COLO829 (cell line): ENCODE results near the gene SYCP2L.
"Not testable (repeated sequence)": the region's sequence is repeated elsewhere in the genome, so short reads cannot be mapped to it uniquely, and the experiment has no call there.

ENCODE experiments used
- DNase-seq: peaks from one replicate; pipeline ENCODE4 v3.0.0; 2012; ENCODE audit warnings: low spot score

SYCP2L gene

DNA sequence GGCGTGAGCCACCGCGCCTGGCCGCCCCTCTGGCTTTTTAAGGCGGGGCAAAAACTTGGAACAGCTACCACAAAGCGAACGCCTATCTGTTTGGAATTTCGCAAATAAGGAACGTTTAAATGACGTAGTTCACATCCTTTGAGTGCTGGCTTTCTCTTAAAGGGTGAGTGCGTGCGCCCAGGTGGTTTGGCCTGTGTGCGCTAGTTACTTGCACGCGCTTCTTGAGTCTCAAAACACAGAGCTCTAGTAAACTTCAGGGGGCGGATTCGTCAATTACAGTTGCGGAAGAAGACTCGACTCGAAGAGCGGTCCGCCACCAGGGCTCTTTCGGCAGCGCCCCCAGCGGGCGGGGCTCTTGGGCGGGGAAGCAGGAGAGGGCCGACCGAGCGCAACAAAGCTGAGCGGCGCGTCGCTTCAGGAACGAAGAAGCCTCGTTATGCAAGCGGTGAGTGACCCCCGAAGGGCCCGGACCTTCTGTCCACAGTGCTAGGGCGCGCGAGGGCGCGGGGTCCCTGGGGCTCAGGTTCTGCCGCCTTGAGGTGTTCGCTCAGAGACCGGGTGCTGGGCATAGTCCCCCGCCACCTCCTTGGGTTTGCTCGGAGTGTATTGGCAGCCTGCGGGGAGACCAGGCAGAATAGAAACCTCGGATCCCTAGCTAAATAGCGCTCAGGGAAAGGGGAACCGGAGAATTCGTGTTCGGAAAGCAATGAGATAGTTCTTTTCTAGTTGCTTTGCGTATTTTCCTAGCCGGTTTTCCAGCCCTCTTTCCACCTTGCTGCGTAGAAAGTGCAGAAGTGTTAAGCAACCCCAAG, at the start of gene SYCP2L:
SYCP2L (plus strand) TSS at position 362 of the 812 bp plus-strand sequence; CDS start at position 437, 75 bp downstream.
- no peak for DNase-seq

DNA sequence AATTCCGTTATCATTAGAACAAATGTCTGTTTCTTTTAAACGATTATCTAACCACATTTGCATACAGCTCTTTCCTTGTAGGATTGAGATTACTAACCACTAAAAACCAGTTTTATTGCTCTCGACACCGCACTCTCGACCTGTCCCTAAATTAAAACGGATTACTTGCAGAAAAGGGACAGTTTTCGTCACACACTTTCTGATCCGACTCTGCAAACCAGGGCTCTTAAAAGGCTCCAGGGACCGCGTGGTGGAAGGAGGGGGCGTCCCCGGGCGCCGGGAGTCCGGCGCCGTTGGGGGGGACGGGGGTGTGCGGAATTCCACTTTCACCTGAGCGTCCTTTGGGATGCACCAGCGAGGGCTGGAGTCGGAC, 49.2 kb upstream of the SYCP2L start:
- peak; percentile 27 for DNase-seq

DNA sequence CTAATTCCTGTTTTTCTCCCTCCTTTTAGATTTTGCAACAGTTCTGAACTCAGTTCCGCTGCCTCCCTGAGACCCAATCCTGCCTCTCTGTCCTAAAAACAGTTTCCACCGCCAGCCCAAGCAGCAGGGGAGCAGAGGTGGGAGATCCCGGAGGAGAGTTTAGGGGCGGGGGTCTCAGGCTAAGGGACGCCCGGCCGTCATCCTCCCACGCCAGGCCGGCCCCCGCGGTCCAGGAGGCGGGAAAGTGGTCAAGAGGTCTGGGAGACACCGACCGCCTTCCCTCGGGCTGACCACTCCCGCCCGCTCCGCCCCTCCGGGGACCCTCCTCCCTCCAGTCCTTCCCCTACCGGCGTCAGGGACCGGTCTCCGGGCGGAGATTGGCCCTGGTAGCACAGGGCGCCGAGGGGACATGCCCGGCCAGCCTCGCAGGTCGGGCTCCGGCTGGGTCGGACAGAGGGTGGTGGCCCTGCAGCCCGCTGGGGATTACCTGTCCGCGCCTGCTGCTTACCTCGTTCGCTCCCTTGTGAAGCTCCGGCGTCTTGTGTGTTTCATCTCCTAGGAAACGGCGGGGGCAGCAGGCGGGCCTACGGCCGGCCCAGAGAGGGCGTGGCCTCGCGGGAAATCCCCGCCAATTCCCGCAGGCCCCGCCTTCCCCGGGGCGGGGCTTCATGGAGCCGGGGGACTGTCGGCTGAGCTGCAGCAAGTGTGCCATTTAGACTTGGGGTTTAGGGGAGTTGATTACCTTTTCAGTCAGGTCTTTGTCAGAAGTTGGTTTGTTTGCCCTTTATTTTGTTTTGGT, 48.7 kb upstream of the SYCP2L start, which contains the start of gene MAK:
MAK (minus strand) TSS at position 545 of the 799 bp plus-strand sequence. CDS start 7,891 bp downstream, outside the sequence.
- peak; percentile 95 for DNase-seq

DNA sequence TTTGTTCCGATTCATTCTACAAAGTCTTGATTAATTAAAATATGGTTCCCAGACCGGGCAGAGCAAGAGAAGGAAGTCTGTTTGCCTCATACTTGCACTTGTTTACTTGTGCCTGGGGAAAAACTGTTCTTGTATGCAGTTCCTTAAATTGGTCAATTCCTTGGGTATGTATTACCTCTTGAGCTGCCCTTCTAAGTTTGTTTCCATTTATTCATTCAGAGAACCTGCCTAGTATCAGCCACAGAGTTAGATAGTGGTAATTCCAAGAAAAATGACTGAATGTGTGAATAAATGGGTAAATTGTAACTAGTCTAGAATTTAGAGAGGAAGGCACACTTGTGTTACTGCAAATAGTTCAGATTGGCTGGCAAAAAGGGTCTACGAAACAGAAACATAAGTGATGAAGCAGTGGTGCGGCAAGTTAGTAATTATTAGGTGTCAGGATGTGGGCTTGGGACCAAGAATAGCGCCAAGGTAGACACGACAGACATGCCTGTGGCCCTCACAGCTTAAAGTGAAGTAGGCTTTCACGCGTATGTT, 48.0 kb upstream of the SYCP2L start:
- no peak for DNase-seq

DNA sequence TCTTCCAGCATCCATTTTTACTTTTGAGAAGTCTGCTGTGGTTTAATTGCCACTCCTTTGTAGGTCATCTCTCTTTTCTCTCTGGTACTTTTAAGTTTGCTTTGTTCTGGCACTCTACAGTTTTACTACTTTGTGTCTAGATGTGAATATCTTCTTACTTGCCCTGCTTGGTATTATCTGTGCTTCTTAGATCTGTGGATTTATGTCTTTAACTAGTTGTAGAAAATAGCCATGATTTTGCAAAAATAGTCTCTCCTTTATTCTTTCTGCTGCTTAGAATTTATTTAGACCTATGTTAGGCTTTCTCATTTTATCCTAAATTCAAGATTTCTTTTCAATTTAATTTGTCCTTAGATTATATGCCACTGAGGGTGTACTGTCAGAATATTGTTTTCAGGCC, 43.3 kb upstream of the SYCP2L start:
- DNase-seq = no peak

DNA sequence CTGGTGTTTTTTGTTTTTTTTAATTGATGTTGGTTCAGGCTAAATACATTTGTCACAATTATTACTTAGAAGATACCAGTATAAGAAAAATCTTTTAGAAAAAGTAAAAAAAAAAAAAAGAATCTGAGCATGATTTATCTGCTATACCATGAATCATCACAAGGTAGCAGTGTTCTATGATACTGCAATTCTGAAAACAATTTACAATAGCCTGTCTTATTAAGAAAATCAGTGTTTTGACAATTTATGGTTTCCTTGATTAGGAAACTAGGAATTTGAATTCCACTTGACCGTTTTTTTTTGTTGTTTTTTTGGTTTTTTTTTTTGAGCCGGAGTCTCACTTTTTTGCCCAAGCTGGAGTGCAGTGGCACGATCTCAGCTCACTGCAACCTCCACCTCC, 39.2 kb upstream of the SYCP2L start:
- peak; percentile 49 for DNase-seq

DNA sequence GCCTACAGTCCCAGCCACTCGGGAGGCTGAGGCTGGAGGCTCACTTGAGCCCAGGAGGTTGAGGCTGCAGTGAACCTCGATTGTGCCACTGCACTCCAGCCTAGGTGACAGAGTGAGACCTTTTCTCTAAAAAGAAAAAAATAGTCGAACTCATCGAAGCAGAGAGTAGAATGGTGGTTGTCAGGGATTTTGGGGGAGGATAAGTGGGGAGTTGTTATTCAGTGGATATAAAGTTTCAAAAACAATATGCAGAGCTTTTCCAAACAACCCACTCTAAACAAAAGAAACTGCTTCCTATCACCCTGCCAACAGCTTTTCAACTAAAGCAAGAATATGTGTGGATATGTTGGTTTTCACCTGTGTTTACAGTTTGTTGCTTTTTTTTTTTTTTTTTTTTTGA, 37.0 kb upstream of the SYCP2L start:
- DNase-seq = no peak

DNA sequence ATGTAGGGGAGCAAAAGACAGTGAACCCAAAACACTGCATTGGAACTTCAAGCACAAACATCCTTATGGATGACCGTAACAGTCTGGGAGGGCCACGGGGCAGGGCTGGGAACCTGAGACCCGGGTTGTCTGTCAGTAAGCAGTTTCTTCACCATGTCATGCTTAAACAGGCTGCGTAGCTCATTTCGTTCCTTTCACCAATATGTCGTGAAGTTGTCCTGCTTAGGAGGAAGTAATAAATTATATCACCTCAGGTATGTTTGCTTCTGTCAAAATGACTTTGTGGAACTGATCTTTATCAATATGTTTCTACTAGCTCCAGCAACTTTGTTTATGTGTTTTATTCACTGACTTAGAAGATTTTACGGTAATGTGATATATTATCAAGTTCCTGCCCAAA, 36.1 kb upstream of the SYCP2L start:
- no peak for DNase-seq

DNA sequence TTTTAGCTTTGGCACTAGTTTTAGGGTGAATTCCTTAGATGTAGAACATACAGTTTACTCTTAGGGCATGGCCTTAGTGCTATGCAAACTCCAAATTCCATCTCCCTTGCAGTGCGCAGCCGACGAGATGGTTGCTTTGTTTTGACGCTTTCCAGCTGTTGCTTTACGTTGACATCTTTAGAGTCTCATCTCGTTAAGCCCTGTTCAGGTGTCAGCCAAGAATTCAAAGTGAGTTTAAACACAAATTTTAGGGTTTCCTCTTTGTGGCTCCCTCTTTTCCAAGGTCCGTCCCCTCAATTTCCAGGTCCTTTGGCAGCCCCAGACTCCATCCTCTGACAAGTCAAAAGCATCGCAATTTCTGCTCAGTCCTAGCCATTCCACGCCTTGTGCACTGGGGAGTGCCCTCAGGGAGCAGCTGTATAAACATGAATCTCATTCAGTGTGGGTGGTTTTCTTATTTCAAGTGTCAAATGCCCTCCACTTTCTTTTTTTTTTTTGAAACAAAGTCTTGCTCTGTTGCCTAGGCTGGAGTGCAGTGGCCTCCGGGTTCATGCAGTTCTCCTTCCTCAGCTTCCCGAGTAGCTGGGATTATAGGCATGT, 34.4 kb upstream of the SYCP2L start:
- DNase-seq = no peak

DNA sequence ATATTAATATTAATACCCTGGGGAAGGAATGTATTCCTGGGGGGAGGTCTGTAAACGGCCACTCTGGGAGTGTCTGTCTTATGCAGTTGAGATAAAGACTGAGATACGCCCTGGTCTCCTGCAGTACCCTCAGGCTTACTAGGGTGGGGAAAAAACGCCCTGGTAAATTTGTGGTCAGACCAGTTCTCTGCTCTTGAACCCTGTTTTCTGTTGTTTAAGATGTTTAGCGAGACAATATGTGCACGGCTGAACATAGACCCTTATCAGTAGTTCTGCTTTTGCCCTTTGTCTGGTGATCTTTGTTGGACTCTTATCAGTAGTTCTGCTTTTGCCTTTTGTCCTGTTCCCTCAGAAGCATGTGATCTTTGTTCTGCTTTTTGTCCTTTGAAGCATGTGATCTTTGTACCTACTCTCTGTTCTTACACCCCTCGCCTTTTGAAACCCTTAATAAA, 33.0 kb upstream of the SYCP2L start:
- not testable (repeated sequence) for DNase-seq

DNA sequence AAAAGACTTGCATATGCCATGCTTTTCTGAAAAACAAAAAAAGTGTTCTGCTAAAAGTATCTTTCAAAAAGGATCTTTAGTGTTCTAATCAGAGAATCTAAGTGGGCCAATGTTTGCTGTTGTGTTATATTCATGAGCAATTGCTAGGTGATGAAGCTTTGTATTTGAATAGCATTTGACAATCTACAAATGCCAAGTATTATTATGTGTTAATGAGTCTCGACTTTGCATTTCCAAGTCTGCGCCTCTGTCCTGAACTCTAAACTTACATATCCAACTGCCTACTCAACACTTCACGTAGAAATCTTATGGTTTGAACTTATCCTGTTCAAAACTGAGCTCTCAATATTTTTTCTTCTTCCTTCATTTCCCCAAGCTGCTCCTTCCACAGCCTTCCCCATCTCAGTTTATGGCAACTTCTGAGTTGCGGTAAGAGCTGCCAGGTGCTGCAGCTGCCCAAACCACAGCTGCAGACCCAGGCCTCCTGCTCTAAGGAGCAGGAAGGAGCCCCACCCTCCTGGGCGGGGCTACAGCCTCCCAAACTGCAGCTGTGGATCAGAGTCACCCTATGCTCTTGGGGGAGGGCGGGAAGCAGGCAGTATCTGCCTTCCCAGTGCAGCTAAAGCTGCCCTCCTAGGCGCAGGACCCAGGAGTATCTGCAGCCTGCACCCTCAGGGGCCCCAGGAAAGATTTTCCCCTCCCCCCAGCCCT, 31.8 kb upstream of the SYCP2L start:
- no peak for DNase-seq

DNA sequence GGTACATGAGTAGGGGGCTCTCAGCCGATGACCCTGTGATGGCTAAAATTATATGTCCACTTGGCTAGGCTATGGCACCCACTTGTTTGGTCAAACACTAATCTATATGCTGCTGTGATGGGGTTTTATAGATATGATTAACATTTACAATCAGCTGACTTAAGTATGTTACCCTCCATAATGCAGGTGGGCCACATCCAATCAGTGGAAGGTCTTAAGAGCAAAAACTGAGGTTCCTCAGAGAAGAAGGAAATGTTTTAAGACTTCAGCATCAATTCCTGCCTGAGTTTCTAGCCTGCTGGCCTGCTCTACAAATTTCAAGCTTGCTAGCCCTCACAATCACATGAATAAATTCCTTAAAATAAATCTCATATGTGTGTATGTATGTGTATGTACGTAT, 29.6 kb upstream of the SYCP2L start:
- no peak for DNase-seq

DNA sequence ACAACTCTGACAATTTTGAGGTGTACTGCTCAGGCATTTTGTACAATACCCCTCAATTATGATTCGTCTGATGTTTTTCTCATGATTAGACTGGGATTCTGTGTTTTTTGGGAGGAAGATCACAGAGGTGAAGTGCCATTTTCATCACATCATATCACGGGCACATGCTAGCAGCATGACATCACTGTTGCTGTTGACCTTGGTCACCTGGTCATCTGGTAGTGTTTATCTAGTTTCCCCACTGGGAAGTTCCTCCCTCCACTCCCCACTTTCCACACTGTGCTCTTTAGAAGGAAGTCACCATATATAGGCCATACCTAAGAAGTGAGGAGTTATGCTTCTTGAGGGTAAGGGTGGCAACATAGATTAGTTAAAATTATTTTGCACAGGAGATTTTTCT, 25.8 kb upstream of the SYCP2L start:
- no peak for DNase-seq

DNA sequence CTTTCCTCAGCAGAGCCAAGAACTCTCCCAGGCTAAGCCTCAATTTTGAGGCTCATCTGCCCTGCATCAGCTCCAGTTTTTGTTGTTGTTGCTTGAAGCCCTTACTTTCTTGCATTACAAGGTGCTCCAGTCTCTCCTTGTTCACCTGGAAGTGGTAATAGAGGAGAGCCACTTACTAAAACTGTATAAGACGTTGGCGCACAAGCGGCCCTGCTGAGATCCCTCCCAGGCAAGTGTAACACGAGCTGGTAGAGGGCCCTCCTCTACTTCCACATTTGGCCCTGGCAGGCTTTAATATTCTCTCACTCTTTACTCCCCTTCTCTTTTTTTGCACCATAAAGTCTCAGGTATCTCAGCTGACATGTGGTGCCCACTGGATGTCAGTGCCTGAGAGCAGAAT, 24.5 kb upstream of the SYCP2L start:
- DNase-seq = no peak

DNA sequence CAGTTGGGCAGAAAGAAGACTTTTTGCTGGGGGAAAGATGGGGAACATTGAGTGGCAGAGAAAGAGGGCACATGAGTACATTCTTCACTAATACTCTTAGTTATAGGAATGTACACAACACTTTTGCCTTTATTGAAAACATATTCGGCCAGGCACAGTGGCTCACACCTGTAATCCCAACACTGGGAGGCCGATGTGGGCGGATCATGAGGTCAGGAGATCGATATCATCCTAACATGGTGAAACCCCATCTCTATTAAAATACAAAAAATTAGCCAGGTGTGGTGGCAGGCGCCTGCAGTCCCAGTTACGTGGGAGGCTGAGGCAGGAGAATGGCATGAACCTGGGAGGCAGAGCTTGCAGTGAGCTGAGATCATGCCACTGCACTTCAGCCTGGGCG, 23.8 kb upstream of the SYCP2L start:
- not testable (repeated sequence) for DNase-seq

DNA sequence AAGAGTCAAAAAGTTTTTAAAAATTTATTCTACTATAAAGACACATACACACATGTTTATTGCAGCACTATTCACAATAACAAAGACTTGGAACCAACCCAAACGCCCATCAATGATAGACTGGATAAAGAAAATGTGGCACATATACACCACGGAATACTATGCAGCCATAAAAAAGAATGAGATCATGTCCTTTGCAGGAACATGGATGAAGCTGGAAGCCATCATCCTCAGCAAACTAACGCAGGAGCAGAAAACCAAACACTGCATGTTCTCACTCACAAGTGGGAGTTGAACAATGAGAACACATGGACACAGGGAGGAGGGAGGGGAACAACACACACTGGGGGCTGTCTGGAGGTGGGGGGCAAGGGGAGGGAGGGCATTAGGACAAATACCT, 20.1 kb upstream of the SYCP2L start:
- DNase-seq = not testable (repeated sequence)

DNA sequence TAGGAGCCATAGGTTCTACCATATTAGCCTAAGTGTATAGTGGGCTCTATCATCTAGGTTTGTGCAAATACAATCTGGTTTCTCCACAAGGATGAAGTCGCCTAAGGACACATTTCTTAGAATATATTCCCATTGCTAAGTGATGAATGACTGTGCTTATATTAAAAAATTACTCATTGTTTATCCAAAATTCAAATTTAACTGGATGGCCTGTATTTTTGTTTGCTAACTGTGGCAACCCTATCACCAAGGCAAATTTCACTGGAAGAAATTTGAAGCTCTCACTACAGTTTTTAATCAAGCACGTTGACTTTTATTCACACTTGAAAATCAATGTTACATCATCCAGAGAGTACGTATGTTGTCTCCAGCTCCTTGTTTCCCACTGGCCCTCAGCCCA, 18.9 kb upstream of the SYCP2L start:
- DNase-seq = no peak

DNA sequence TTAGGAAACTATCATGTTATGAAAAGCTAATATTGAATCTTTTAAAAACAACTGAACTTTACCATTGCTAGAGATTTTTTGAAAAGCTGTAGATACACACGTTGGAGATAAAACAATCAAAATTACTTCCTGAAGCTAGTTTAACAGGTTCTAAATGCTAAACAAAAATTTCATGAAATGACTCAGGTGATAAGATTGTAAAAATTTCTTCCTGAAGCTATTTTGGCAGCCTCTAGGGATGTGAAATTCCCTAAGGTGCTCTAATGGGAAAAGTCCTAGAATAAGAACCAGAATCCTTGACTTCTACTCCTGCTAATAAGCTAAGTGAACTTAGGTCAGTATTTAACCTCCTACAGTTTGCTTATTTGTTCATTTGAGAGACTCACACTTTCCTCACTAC, 13.5 kb upstream of the SYCP2L start:
- DNase-seq = no peak

DNA sequence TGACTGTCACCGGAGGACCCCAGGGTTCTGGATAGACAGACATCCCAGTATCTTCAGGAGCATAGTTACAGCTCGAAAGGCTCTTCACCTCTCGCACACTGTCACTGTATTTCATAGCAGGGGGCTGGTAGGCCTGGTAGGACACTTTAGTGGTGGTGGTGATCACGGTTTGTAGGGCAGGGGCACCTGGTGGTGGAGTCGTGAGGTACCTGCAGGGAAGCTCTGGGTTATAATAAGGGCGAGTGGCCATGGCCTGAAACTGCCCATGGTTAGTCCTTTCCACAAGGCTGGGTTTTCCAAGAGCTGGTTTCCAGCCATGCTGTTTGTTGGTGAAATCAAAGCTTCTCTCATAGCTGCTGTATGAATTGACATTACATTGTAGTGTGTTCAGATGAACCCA, 12.6 kb upstream of the SYCP2L start:
- no peak for DNase-seq

DNA sequence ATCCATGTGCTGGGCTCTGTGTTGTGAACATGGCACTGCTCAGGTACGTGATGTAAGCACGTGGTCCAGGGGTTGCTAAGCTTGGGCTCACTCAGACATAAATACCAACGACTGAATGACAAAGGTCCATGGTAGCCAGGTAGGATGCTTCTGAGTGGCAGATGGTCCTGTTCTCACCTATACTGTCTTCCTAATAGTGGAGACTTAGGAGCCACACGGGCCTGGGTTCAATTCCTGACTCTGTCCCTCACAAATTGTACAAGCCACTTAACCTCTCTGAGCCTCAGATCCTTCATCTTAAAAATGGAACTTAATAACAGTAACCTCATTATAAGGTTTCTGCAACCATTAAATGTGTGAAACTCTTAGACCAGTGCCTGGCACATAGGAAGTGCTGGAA, 11.8 kb upstream of the SYCP2L start:
- DNase-seq = no peak

DNA sequence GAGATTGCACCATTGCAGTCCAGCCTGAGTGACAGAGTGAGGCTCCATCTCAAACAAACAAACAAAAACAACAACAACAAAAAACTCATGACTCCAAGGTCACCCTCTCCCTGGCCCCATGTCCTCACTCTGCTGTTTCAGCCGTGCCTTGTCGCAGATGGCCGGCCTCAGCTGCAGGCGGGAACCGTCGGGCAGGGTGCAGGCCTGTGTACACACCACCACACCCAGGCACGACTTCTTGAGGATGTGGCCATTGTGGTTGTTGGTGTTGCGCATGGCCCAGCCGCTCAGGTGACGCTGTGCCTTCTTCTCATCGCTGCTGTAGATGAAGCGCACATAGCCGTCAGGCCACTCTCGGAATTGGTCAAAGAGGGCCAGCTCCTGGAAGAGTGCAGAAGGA, 9.8 kb upstream of the SYCP2L start:
- DNase-seq = no peak

DNA sequence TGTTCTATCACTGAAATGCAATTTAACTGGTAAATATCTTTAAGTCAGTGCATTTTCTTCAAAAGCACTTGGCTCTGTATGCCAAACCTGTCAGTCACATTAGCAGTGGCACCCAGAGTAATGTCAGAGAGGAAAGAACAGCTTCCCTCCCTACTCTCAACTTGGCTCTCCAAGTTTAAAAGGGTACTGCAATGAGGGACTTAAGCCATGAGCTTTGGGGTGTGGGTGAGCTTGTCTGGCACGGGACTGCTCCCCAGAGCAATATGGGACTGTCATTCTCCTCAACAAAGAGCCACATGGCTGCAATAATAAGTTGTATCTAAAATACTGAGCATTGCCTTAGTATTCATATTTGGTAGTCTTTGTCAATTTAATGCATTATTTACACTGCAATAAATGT, 9.0 kb upstream of the SYCP2L start:
- DNase-seq = no peak
